Neural progenitor cell (in vitro differentiated cells): ENCODE data around the gene SLC25A19.

Source experiments
- CTCF ChIP-seq: fragments of 200-600 bp; sonication (generic); IDR thresholded peaks from 2 replicates; pipeline ENCODE4 v1.5.1; 2017; ENCODE audit warnings: antibody characterized with exemption, mild to moderate bottlenecking
- EZH2 ChIP-seq: fragments of 200-600 bp; sonication (generic); IDR thresholded peaks from 2 replicates; pipeline ENCODE4 v1.6.1; 2017; ENCODE audit warnings: antibody characterized with exemption, mild to moderate bottlenecking, moderate library complexity

GRCh38 chr17:75249564-75249963 lies 39.7 kb downstream of the SLC25A19 start:
- TF ChIP-seq EZH2 (no peak), CTCF (no peak)
